NB4 (cell line): ENCODE results near the gene ARID3B.

Experiments
- MYC ChIP-seq: IDR thresholded peaks from 2 replicates; pipeline ENCODE4 v1.6.1; 2011; ENCODE audit warnings: low read depth, low read length
- POLR2A ChIP-seq: IDR thresholded peaks from 2 replicates; pipeline ENCODE4 v1.6.1; 2011; ENCODE audit warnings: mild to moderate bottlenecking; ENCODE audit not compliant: insufficient read length; ENCODE audit errors: extremely low read depth
- TF ChIP-seq, protein P1 (sequence below): IDR thresholded peaks from one replicate; pipeline ENCODE4 v1.5.1; 2012; ENCODE audit warnings: low read depth, low read length

DNA sequence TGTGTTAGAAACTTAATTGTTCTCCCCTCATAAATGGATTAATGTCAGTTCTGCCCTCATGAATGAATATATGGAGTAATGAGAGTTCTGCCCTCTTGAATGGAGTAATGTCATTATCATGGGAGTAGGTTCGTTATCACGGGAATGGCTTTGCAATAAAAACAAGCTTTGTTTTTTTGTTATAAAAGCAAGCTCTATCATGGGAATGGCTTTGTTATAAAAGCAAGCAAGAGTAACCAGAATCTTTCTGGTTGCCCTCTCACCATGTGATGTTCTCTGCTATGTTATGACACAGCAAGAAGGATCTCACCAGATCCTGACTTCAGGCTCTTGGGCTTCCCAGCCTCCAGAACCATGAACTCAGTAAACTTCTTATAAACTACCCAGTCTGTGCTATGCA lies 41.7 kb upstream of the ARID3B start:
- TF ChIP-seq, protein P1, sequence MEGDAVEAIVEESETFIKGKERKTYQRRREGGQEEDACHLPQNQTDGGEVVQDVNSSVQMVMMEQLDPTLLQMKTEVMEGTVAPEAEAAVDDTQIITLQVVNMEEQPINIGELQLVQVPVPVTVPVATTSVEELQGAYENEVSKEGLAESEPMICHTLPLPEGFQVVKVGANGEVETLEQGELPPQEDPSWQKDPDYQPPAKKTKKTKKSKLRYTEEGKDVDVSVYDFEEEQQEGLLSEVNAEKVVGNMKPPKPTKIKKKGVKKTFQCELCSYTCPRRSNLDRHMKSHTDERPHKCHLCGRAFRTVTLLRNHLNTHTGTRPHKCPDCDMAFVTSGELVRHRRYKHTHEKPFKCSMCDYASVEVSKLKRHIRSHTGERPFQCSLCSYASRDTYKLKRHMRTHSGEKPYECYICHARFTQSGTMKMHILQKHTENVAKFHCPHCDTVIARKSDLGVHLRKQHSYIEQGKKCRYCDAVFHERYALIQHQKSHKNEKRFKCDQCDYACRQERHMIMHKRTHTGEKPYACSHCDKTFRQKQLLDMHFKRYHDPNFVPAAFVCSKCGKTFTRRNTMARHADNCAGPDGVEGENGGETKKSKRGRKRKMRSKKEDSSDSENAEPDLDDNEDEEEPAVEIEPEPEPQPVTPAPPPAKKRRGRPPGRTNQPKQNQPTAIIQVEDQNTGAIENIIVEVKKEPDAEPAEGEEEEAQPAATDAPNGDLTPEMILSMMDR, result no peak
- TF ChIP-seq POLR2A (no peak), MYC (no peak)
